HUDEP-2 (cell line): ENCODE results near the gene TMEM134.
A peak's percentile ranks its signal among the peaks of the same experiment; 100 is the strongest.

Experiments used
- DNase-seq, 76 experiments: peaks; one replicate each; lab custom pipeline; 2025; ENCODE audit not compliant: unreplicated experiment in 76 of 76; lab: John Stamatoyannopoulos, UW

The TMEM134 gene

DNA sequence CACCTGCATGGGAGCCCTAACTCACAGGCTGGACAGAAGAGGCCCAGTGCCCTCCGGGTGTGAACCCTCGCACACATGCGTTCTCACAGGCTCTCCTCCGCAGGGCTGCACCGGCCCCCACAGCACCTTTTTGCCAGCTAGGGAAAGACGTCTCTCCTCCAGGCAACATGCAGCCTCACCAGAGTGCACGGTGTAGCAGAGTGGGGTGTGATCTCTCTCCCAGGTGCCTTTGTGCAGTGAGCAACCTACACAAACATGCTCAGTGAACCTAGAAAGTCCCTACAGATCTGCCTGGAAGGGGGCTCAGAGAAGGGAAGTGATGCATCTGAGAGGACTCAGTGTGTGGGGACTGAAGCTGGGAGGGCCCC is 57.3 kb downstream of the TMEM134 start:
- DNase-seq = peak in 6 of 76 experiments; percentile 10 to 23 (median 18)
